CD8-positive, alpha-beta memory T cell (primary cell): Measurements from ENCODE around the gene DCDC1. TPM values are rescaled to one million over a fixed set of nuclear protein-coding genes. Genes with fewer than 3 reads are reported as not detected.

ENCODE experiments used
- CTCF ChIA-PET: fragments of 350-600 bp; sonication (Branson Sonifier 250); formaldehyde crosslinking; loops from one replicate; lab custom pipeline; 2021; ENCODE audit warnings: antibody characterized with exemption; lab: Charles Lee
- POLR2A ChIA-PET: fragments of 350-600 bp; sonication (Branson Sonifier 250); formaldehyde crosslinking; loops from one replicate; lab custom pipeline; 2021; ENCODE audit warnings: antibody characterized with exemption; lab: Charles Lee
- DNase-seq, 5 donors: peaks; one replicate each; pipeline versions ENCODE4 v3.0.0 to v3.0.0-alpha.2; 2020 to 2022; ENCODE audit warnings: mixed read lengths in 1 of 5
- H3K27ac ChIP-seq: one replicate; pipeline ENCODE4 v1.7.0; 2013; ENCODE audit warnings: low read depth, mild to moderate bottlenecking, low read length, moderate library complexity
- H3K27me3 ChIP-seq: 2 replicates; pipeline ENCODE4 v1.7.0; 2013; ENCODE audit warnings: low read length, mild to moderate bottlenecking; ENCODE audit not compliant: insufficient read depth, poor library complexity, severe bottlenecking
- H3K36me3 ChIP-seq: 2 replicates; pipeline ENCODE4 v1.7.0; 2013; ENCODE audit warnings: mild to moderate bottlenecking, low read length, moderate library complexity; ENCODE audit not compliant: insufficient read depth
- H3K4me1 ChIP-seq: 2 replicates; pipeline ENCODE4 v1.7.0; 2013; ENCODE audit warnings: mild to moderate bottlenecking, low read length, moderate library complexity; ENCODE audit not compliant: insufficient read depth
- H3K4me3 ChIP-seq: 2 replicates; pipeline ENCODE4 v1.7.0; 2013; ENCODE audit warnings: mild to moderate bottlenecking, low read length
- H3K9me3 ChIP-seq: 2 replicates; pipeline ENCODE4 v1.7.0; 2013; ENCODE audit warnings: mild to moderate bottlenecking, low read length
- H3K27ac Mint-ChIP-seq, 8 donors: one replicate each; pipeline ENCODE4 v1.8.0; 2020 to 2021; ENCODE audit warnings: mixed read lengths in 8 of 8, mild to moderate bottlenecking in 6 of 8, inconsistent platforms in 3 of 8, moderate library complexity in 3 of 8
- H3K27me3 Mint-ChIP-seq, 2 donors: one replicate each; pipeline ENCODE4 v1.8.0; 2020 to 2021; ENCODE audit warnings: mixed read lengths in 2 of 2, mild to moderate bottlenecking in 1 of 2, moderate library complexity in 1 of 2
- H3K36me3 Mint-ChIP-seq, 3 donors: one replicate each; pipeline ENCODE4 v1.8.0; 2020 to 2021; ENCODE audit warnings: mixed read lengths in 3 of 3, inconsistent platforms in 1 of 3, mild to moderate bottlenecking in 1 of 3
- H3K4me1 Mint-ChIP-seq, 3 donors: one replicate each; pipeline ENCODE4 v1.8.0; 2020 to 2021; ENCODE audit warnings: mixed read lengths in 3 of 3, inconsistent platforms in 1 of 3, mild to moderate bottlenecking in 1 of 3
- H3K4me3 Mint-ChIP-seq, 7 donors: one replicate each; pipeline ENCODE4 v1.8.0; 2020 to 2021; ENCODE audit warnings: mixed read lengths in 7 of 7, mild to moderate bottlenecking in 6 of 7, moderate library complexity in 4 of 7, inconsistent platforms in 2 of 7
- H3K9me3 Mint-ChIP-seq, 5 donors: one replicate each; pipeline ENCODE4 v1.8.0; 2020 to 2022; ENCODE audit warnings: mixed read lengths in 5 of 5, mild to moderate bottlenecking in 3 of 5, moderate library complexity in 2 of 5, inconsistent platforms in 1 of 5
- polyA plus RNA-seq: library from polyadenylated mRNA; unstranded; fragments of 300-500 nt; fragmentation: Illumina TruSeq; gene quantifications from one replicate; pipeline ENCODE4 v1.2.3, GENCODE V29; 2021
- total RNA-seq, 2 experiments: library from RNA; stranded (reverse); gene quantifications; one replicate each; pipeline ENCODE4 v1.2.3, GENCODE V29; 2021

DCDC1 gene
- total and polyA plus RNA-seq, 3 experiments from 2014 or later: 0.07 to 0.15 TPM; not detected in 1

DNA sequence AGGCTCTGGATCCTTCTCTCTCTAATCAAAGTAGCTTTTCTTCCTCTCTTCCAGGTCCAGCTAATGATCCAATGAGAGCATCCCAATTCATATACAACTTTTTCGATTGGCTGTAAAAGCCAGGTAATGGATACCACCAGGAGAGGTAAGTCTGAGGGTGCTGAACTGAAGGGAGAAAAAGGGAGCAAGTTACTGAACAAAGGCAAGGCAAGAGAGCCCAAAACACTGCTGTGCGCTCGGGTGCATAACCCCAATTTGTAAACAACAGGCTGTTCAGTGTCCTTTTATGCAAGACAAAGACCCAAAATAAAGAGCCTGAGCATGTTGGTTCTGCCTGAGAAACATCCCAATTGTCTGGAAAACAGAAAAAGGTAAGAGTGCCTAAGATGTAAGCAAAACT, 260.1 kb downstream of the DCDC1 start:
- Mint-ChIP-seq H3K9me3 (peaks cover 0 to 8% (median 2%) of the 10 kb centered on the region in 5 donors), H3K4me3 (no peak overlapping the region), H3K27me3 (no peaks in the 10 kb centered on the region), H3K27ac (no peak overlapping the region), H3K4me1 (no peaks in the 10 kb centered on the region), H3K36me3 (no peaks in the 10 kb centered on the region)
- no peak overlapping the region for H3K4me3 ChIP-seq
- H3K9me3 ChIP-seq: no peaks in the 10 kb centered on the region
- no peak for DNase-seq
- no peaks in the 10 kb centered on the region for H3K36me3 ChIP-seq
- ChIA-PET POLR2A (no interaction called here), CTCF (no interaction called here)
- no peaks in the 10 kb centered on the region for H3K4me1 ChIP-seq
- no peaks in the 10 kb centered on the region for H3K27me3 ChIP-seq
- no peak overlapping the region for H3K27ac ChIP-seq

DNA sequence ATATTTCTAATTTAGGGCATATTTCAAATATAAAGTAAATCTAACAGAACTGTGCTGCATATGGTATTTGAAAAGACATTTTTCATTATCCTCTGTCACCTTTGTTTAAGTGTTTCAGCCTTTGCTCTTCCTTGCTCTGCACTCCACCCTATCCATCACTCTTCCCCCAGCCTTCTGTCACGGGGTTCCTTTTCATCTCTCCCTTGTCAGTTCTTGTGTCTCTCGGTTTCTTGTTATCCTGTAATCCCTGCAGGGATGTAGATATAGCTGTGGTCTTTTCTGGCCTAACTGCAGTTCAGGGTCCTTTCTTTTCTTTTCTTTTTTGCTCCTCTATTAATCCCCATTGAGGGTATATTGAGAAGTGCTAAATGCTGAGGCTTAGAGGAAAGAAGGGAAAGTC, 261.9 kb downstream of the DCDC1 start:
- Histone ChIP-seq H3K4me3 (no peak overlapping the region), H3K27ac (no peak overlapping the region), H3K4me1 (no peaks in the 10 kb centered on the region), H3K9me3 (no peaks in the 10 kb centered on the region), H3K36me3 (no peaks in the 10 kb centered on the region), H3K27me3 (no peaks in the 10 kb centered on the region)
- H3K9me3 Mint-ChIP-seq: peaks cover 0 to 3% (median 0%) of the 10 kb centered on the region in 5 donors
- H3K36me3 Mint-ChIP-seq: no peaks in the 10 kb centered on the region
- H3K27me3 Mint-ChIP-seq: no peaks in the 10 kb centered on the region
- no peaks in the 10 kb centered on the region for H3K4me1 Mint-ChIP-seq
- ChIA-PET POLR2A (no interaction called here), CTCF (interaction anchor here (1.1 to 1.4 kb wide), 2 partner anchors 26 to 1069 kb away, joined by 4 to 5 read pairs; no protein-coding TSS in a partner anchor)
- no peak for DNase-seq
- no peak overlapping the region for H3K27ac Mint-ChIP-seq
- no peak overlapping the region for H3K4me3 Mint-ChIP-seq

DNA sequence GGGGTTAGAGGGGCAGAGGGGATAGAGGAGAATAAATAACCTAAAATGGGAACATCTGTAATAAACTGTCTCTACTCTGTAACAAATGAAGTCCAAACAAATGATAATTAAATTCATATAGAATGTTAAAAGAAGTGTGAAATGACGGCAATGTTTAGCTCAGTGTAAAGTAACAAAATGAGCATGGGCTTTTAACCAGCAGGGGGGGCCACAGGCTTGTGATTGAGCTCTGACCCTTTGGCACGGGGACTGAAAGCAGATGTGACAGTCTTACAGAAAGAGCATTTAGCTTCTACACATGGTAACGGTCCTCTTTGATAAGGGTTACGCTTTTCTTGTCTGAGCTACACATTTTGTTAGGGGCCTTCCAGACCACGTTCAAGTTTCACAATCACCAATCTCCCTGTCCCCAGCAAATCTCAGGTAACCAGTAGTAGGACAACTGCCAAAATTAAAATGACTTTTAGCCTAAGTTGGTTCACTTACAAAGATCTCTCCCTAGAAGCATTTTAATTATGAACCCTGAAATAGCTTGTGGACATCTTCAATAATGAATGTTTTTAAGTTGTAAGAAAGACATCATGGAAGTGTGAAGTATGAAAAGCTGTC, 262.5 kb downstream of the DCDC1 start:
- no peaks in the 10 kb centered on the region for H3K9me3 Mint-ChIP-seq
- peak in 3 of 5 donors; percentile 3 to 11 (median 10) for DNase-seq
- no peaks in the 10 kb centered on the region for H3K27me3 Mint-ChIP-seq
- no peaks in the 10 kb centered on the region for H3K36me3 Mint-ChIP-seq
- H3K36me3 ChIP-seq: no peaks in the 10 kb centered on the region
- no peaks in the 10 kb centered on the region for H3K4me1 Mint-ChIP-seq
- ChIA-PET CTCF (interaction anchor here (1.1 to 1.4 kb wide), 2 partner anchors 25 to 1069 kb away, joined by 4 to 5 read pairs; no protein-coding TSS in a partner anchor), POLR2A (no interaction called here)
- H3K27ac Mint-ChIP-seq: no peak overlapping the region
- H3K9me3 ChIP-seq: no peaks in the 10 kb centered on the region
- no peak overlapping the region for H3K4me3 ChIP-seq
- H3K27me3 ChIP-seq: no peaks in the 10 kb centered on the region
- H3K4me3 Mint-ChIP-seq: no peak overlapping the region
- H3K27ac ChIP-seq: no peak overlapping the region
- no peaks in the 10 kb centered on the region for H3K4me1 ChIP-seq

DNA sequence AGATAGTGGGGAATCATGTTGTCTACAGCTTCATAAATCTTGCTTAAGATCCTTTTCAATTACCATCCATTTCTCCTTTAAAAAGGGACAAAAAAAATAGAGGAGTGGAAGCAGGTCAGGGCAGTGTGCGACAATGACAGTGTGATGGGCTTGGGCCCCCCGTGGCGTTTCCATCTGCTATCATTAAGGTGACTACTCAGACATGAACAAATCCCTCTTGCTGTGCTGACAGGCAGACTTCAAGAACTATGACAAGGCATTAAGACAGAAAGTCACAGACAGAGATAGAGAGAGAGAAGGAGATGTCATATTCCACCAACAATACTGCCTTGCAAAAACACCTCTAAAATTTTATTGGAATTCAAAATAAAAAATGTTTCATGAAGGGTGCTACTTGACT, 263.2 kb downstream of the DCDC1 start:
- ChIA-PET CTCF (interaction anchor here (1.1 to 1.4 kb wide), 2 partner anchors 24 to 1070 kb away, joined by 4 to 5 read pairs; no protein-coding TSS in a partner anchor), POLR2A (no interaction called here)
- Histone ChIP-seq H3K27ac (no peak overlapping the region), H3K9me3 (no peaks in the 10 kb centered on the region), H3K4me3 (no peak overlapping the region), H3K4me1 (no peaks in the 10 kb centered on the region), H3K27me3 (no peaks in the 10 kb centered on the region), H3K36me3 (no peaks in the 10 kb centered on the region)
- Mint-ChIP-seq H3K9me3 (no peaks in the 10 kb centered on the region), H3K4me1 (no peaks in the 10 kb centered on the region), H3K27ac (no peak overlapping the region), H3K36me3 (no peaks in the 10 kb centered on the region), H3K27me3 (no peaks in the 10 kb centered on the region), H3K4me3 (no peak overlapping the region)
- DNase-seq: no peak

DNA sequence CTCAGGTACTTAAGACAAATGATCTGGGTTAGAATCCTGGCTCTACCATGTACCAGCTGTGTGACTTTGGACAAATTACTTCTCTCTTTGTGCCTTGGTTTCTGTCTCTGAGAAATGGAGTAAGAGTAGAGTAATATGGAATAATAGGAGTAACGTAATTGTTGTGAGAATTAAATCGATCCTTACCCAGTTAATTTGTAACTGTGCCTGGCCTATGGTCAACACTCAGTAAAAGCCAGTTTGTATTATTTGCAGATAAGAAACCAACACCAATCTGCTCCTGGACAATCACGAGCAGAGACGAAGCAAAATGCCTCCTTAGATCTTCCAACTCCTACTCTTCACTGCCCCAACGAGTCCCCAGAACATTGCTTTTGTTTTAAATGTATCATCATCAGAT, 266.7 kb downstream of the DCDC1 start:
- Mint-ChIP-seq H3K36me3 (no peaks in the 10 kb centered on the region), H3K27ac (no peak overlapping the region), H3K4me3 (no peak overlapping the region), H3K9me3 (no peaks in the 10 kb centered on the region), H3K27me3 (no peaks in the 10 kb centered on the region), H3K4me1 (no peaks in the 10 kb centered on the region)
- CTCF ChIA-PET: no interaction called here
- Histone ChIP-seq H3K27me3 (no peaks in the 10 kb centered on the region), H3K36me3 (no peaks in the 10 kb centered on the region), H3K4me1 (no peaks in the 10 kb centered on the region), H3K27ac (no peak overlapping the region), H3K9me3 (no peaks in the 10 kb centered on the region), H3K4me3 (no peak overlapping the region)
- POLR2A ChIA-PET: no interaction called here
- DNase-seq: no peak

DNA sequence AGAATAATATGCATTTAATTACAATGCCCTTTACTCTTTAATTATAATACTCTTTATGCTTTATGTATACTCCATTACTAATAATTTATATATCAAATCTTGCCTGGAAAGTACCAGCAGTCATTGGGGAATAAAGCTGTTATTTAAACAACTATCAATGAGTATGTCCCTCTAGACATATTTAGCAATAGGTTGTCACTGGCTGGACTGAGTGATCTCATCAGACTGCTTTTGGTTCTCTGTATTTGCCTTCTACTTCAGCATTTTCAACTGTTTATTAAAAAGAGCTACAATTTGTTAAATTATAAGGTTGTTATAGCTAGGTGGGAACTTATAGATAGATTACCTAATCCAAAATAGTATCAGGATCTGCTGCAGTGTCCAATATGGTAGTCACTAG, 267.2 kb downstream of the DCDC1 start:
- Histone ChIP-seq H3K9me3 (no peaks in the 10 kb centered on the region), H3K27me3 (no peaks in the 10 kb centered on the region), H3K4me1 (no peaks in the 10 kb centered on the region), H3K27ac (no peak overlapping the region), H3K36me3 (no peaks in the 10 kb centered on the region), H3K4me3 (no peak overlapping the region)
- Mint-ChIP-seq H3K27me3 (no peaks in the 10 kb centered on the region), H3K4me3 (no peak overlapping the region), H3K27ac (no peak overlapping the region), H3K36me3 (no peaks in the 10 kb centered on the region), H3K9me3 (no peaks in the 10 kb centered on the region), H3K4me1 (no peaks in the 10 kb centered on the region)
- ChIA-PET POLR2A (no interaction called here), CTCF (no interaction called here)
- no peak for DNase-seq

DNA sequence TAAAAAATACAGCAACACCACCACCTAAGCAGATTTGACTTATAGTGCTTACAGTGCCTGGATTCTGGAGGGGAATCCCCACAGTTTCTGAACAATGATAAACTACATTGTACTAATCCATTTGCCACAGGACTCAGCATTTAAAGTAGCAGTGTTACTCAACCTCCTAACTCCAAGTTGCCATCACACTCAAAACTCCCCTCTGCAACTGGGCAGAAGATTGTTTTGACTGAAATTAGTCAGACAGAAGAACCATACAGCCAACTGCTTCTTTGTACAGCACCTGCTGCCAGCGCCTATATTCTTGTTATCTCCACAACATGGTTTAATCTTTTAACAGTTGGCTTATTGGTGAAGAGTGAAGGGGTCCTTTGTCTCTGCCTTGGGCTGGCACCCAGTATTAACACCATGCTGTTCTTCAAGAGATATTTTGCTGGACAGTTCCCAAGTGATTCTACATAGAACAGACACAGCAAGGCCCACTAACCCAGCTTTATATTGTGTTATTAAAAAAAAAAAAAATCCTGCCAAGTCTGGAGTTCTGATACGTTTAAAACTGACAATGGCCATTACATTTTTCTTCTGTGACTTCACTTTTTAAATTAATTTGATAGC, 273.2 kb downstream of the DCDC1 start:
- POLR2A ChIA-PET: no interaction called here
- Mint-ChIP-seq H3K9me3 (no peaks in the 10 kb centered on the region), H3K4me1 (no peaks in the 10 kb centered on the region), H3K27me3 (no peaks in the 10 kb centered on the region), H3K36me3 (no peaks in the 10 kb centered on the region), H3K27ac (no peak overlapping the region), H3K4me3 (no peak overlapping the region)
- Histone ChIP-seq H3K4me3 (no peak overlapping the region), H3K27ac (no peak overlapping the region), H3K9me3 (no peaks in the 10 kb centered on the region), H3K4me1 (no peaks in the 10 kb centered on the region), H3K27me3 (no peaks in the 10 kb centered on the region), H3K36me3 (no peaks in the 10 kb centered on the region)
- CTCF ChIA-PET: no interaction called here
- DNase-seq: no peak

DNA sequence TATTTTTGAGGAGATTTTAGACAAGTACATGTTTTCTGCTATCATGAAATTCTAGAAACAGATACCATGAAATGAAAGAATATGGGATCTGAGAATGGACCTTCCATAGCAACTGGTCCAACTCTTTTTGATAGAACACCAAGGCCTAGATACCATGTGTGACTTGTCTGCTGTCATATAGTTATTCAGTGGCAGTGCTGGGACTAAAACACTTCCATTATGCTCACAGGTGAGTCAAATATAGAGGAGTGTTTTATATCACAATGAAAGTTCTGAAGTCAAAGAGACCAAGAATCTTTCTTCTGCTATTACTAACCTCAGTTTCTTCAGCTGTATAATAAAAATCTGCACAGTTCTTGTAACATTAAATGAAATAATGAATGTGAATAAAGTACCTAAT, 276.9 kb downstream of the DCDC1 start:
- H3K27me3 ChIP-seq: no peaks in the 10 kb centered on the region
- DNase-seq: no peak
- no peaks in the 10 kb centered on the region for H3K36me3 ChIP-seq
- H3K4me3 ChIP-seq: no peak overlapping the region
- H3K4me1 Mint-ChIP-seq: no peaks in the 10 kb centered on the region
- no peaks in the 10 kb centered on the region for H3K9me3 ChIP-seq
- POLR2A ChIA-PET: no interaction called here
- H3K36me3 Mint-ChIP-seq: no peaks in the 10 kb centered on the region
- CTCF ChIA-PET: no interaction called here
- no peak overlapping the region for H3K27ac ChIP-seq
- peaks cover 0 to 1% of the 10 kb centered on the region in 2 donors for H3K27me3 Mint-ChIP-seq
- H3K4me3 Mint-ChIP-seq: no peak overlapping the region
- H3K4me1 ChIP-seq: no peaks in the 10 kb centered on the region
- no peak overlapping the region for H3K27ac Mint-ChIP-seq
- H3K9me3 Mint-ChIP-seq: peaks cover 8 to 21% (median 13%) of the 10 kb centered on the region in 5 donors
